HEK293T (cell line): ENCODE measurements around the gene ECPAS.
"Not testable (repeated sequence)": the region's sequence is repeated elsewhere in the genome, so short reads cannot be mapped to it uniquely, and the experiment has no call there.

Source experiments
- FOXA1 ChIP-seq: fragments of 450-650 bp; IDR thresholded peaks from 2 replicates; pipeline ENCODE4 v1.6.1; 2016; ENCODE audit warnings: mild to moderate bottlenecking
- FOXK2 ChIP-seq: fragments of 450-650 bp; IDR thresholded peaks from 2 replicates; pipeline ENCODE4 v1.6.1; 2016; ENCODE audit warnings: mild to moderate bottlenecking
- LEF1 ChIP-seq: fragments of 450-650 bp; IDR thresholded peaks from 2 replicates; pipeline ENCODE4 v1.6.1; 2017; ENCODE audit warnings: mild to moderate bottlenecking, borderline replicate concordance

DNA sequence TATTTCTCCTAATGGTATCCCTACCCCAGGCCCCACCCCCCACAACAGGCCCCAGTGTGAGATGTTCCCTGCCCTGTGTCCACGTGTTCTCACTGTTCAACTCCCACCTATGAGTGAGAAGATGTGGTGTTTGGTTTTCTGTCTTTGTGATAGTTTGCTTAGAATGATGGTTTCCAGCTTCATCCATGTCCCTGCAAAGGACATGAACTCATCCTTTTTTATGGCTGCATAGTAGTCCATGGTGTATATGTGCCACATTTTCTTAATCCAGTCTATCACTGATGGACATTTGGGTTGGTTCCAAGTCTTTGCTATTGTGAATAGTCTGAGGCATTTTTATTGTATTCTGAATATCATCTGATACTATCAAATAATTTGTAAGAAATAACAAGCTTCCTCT lies 38.4 kb downstream of the ECPAS start:
- not testable (repeated sequence) for TF ChIP-seq FOXA1, FOXK2, LEF1
